Keratinocyte (primary cell): ENCODE data around the gene MTOR.

Experiments
- CTCF ChIP-seq, 3 experiments: IDR thresholded peaks in 1 of 3; conservative IDR thresholded peaks in 1 of 3; optimal IDR thresholded peaks in 1 of 3; 2 replicates in 2 of 3; 3 replicates in 1 of 3; pipeline versions ENCODE3 to v1.5.1; 2011; ENCODE audit warnings: low read length in 3 of 3, mild to moderate bottlenecking in 3 of 3, moderate library complexity in 2 of 3, control low read depth in 1 of 3, inconsistent platforms in 1 of 3; ENCODE audit not compliant: insufficient read depth in 2 of 3; ENCODE audit errors: extremely low read depth in 1 of 3
- EZH2 ChIP-seq: IDR thresholded peaks from one replicate; pipeline ENCODE4 v1.6.1; 2012; ENCODE audit warnings: inconsistent platforms, mild to moderate bottlenecking, low read length, moderate library complexity

- TF ChIP-seq CTCF (optimal IDR thresholded peaks at IDR 0.05 in 1 of 3, IDR thresholded peaks at IDR 0.05 in 1 of 3, conservative IDR thresholded peaks at IDR 0.05 in 1 of 3; ENCODE audit: extremely low read depth in 1 of 3, insufficient read depth in 2 of 3, low read length in 3 of 3) (no peak), EZH2 (no peak)
These were observed 193.5 kb downstream of the MTOR start for GRCh38 chr1:11068600-11069473.
